ENCODE results near the gene UBE3A. TPM values are rescaled to one million over a fixed set of nuclear protein-coding genes. Genes with fewer than 3 reads are reported as not detected.

The UBE3A gene
- total and polyA plus RNA-seq, 10 of the 15 experiments (the other 5 are each of a cell fraction or from before 2014, with no cell fraction given), result 29.4 to 82.9 (median 58.7) TPM

GRCh38 chr15:25323420-25323819 lies 115.4 kb downstream of the UBE3A start:
- Histone ChIP-seq H3K79me2 (ENCODE audit: control insufficient read depth, insufficient read depth, low read length) (no peaks in the 10 kb centered on the region), H3K27me3 (replicated peaks in 1 of 2; ENCODE audit: control insufficient read depth in 2 of 2, insufficient read depth in 2 of 2, low read length in 1 of 2) (no peaks in the 10 kb centered on the region), H3K9me3 (replicated peaks; ENCODE audit: control insufficient read depth, insufficient read depth, low read length) (no peaks in the 10 kb centered on the region; the same call in 2 of the 3 replicates), H3K4me2 (ENCODE audit: control insufficient read depth, insufficient read depth) (no peak overlapping the region), H3K36me3 (ENCODE audit: control insufficient read depth in 2 of 2, insufficient read depth in 2 of 2, low read length in 1 of 2) (no peaks in the 10 kb centered on the region), H2AFZ (ENCODE audit: control insufficient read depth, low read depth, low read length) (no peak overlapping the region), H3K4me3 (no peak overlapping the region), H4K20me1 (ENCODE audit: control insufficient read depth, insufficient read depth) (no peaks in the 10 kb centered on the region), H3K9ac (ENCODE audit: control insufficient read depth, insufficient read depth, low read length) (no peak overlapping the region), H3K4me1 (ENCODE audit: control insufficient read depth, insufficient read depth, low read length) (no peaks in the 10 kb centered on the region), H3K27ac (ENCODE audit: control insufficient read depth, insufficient read depth) (no peak overlapping the region)
- ChIA-PET POLR2A (no interaction called here), SMC1A (ENCODE audit: uncharacterized antibody, unreplicated experiment) (interaction anchor here (1.3 kb wide), 1 partner anchor 104 kb away, joined by 3 read pairs; no protein-coding TSS in a partner anchor), RAD21 (ENCODE audit: unreplicated experiment) (no interaction called here), CTCF (no interaction called here)
- in situ Hi-C loops (cut with MboI), result no loop called here
- no peak for FAIRE-seq
- TF ChIP-seq LARP7 (IDR thresholded peaks at IDR 0.05) (no peak), TBL1XR1 (IDR thresholded peaks at IDR 0.05; ENCODE audit: low read depth, low read length) (no peak), ELK1 (IDR thresholded peaks at IDR 0.05; ENCODE audit: low read depth, low read length) (no peak), MXI1 (IDR thresholded peaks at IDR 0.05; ENCODE audit: low read depth, low read length) (no peak), HCFC1 (IDR thresholded peaks at IDR 0.05; ENCODE audit: low read length) (no peak), PAX5 (IDR thresholded peaks at IDR 0.05; ENCODE audit: borderline replicate concordance, low read depth, low read length) (no peak), ZBTB4 (CRISPR knock-in tag; IDR thresholded peaks at IDR 0.05) (no peak), ZNF24 (IDR thresholded peaks at IDR 0.05) (no peak), MEF2B (IDR thresholded peaks at IDR 0.05; ENCODE audit: partially characterized antibody, poor library complexity, severe bottlenecking) (no peak)
- DNase-seq (ENCODE audit: low read depth, low spot score), result no peak
- intact Hi-C loops (cut with micrococcal nuclease; ENCODE audit: unreplicated experiment), result no loop called here
- 15% methylated on average over 1 of the region's 1 CpG for WGBS (ENCODE audit: insufficient coverage, insufficient replicate concordance, low lambda C conversion rate, missing lambda C conversion rate)
- BruUV-seq (replicated peaks), result no TSS peak
- ATAC-seq, result no peak

Measured in GM12878 (cell line).